Tibial nerve (tissue), 4 donors: ENCODE data around the gene RAB12.

Source experiments
- EP300 ChIP-seq, 2 donors: sonication (generic); formaldehyde crosslinking; IDR thresholded peaks; one replicate each; pipeline ENCODE4 v1.6.1; 2017; ENCODE audit warnings: antibody characterized with exemption in 2 of 2, mild to moderate bottlenecking in 1 of 2
- POLR2A ChIP-seq, 2 donors: fragments of 450-650 bp; IDR thresholded peaks; one replicate each; pipeline ENCODE4 v1.6.1; 2017; ENCODE audit warnings: antibody characterized with exemption in 2 of 2, mild to moderate bottlenecking in 2 of 2, moderate library complexity in 2 of 2
- TF ChIP-seq, protein P1 (sequence below), 5 experiments: fragments of 200-600 bp in 3 of 5; fragments of 450-650 bp in 2 of 5; sonication (generic) in 3 of 5; IDR thresholded peaks; one replicate each; pipeline ENCODE4 v1.5.1; 2016 to 2019; ENCODE audit warnings: antibody characterized with exemption in 5 of 5, mild to moderate bottlenecking in 3 of 5, moderate library complexity in 2 of 5

DNA sequence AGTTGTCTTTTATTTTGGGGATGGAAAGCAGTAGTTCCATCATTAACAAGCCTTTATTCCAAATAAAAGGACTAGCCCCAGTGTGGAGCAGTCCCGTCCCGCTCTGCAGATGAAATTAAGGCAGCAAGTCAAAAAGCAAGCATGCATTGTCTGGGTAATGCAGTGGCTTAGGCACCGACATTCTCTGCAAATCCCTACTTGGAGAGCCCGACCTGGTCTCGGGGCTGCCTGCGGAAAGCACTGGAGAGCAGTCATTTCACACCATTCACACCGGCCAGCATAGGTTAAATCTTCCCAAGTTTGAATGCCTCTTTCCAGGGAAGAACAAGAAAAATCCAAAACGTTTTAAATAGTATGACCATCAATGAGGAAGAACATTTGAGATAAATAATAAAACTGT is 24.4 kb upstream of the RAB12 start:
- TF ChIP-seq POLR2A (IDR thresholded peaks at IDR 0.05): no peak
- TF ChIP-seq, protein P1, sequence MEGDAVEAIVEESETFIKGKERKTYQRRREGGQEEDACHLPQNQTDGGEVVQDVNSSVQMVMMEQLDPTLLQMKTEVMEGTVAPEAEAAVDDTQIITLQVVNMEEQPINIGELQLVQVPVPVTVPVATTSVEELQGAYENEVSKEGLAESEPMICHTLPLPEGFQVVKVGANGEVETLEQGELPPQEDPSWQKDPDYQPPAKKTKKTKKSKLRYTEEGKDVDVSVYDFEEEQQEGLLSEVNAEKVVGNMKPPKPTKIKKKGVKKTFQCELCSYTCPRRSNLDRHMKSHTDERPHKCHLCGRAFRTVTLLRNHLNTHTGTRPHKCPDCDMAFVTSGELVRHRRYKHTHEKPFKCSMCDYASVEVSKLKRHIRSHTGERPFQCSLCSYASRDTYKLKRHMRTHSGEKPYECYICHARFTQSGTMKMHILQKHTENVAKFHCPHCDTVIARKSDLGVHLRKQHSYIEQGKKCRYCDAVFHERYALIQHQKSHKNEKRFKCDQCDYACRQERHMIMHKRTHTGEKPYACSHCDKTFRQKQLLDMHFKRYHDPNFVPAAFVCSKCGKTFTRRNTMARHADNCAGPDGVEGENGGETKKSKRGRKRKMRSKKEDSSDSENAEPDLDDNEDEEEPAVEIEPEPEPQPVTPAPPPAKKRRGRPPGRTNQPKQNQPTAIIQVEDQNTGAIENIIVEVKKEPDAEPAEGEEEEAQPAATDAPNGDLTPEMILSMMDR (IDR thresholded peaks at IDR 0.05): no peak
- TF ChIP-seq EP300 (IDR thresholded peaks at IDR 0.05): no peak
